DND-41 (cell line): ENCODE results near the gene CCDC27.
"Not testable (repeated sequence)": the region's sequence is repeated elsewhere in the genome, so short reads cannot be mapped to it uniquely, and the experiment has no call there.

Experiments used
- ATAC-seq: fragments of 200-7000 bp; cut with Tn5 transposase; 3 replicates; pipeline ENCODE4 v1.9.1; 2021; ENCODE audit warnings: low read depth; ENCODE audit not compliant: insufficient read depth
- DNase-seq: peaks from one replicate; pipeline ENCODE4 v3.0.0-alpha.2; 2020
- H2AFZ ChIP-seq: 2 replicates; pipeline ENCODE4 v1.6.0; 2012; ENCODE audit warnings: low read depth, low read length
- H3K27ac ChIP-seq: 2 replicates; pipeline ENCODE4 v1.5.1; 2012; ENCODE audit warnings: low read length, inconsistent platforms
- H3K27me3 ChIP-seq: fragments of 200-600 bp; sonication (generic); 2 replicates; pipeline ENCODE4 v1.6.0; 2012; ENCODE audit warnings: low read length, mild to moderate bottlenecking, inconsistent platforms; ENCODE audit not compliant: insufficient read depth, poor library complexity
- H3K36me3 ChIP-seq: 2 replicates; pipeline ENCODE4 v1.5.1; 2012; ENCODE audit warnings: low read length, inconsistent platforms; ENCODE audit not compliant: insufficient read depth
- H3K4me1 ChIP-seq: 2 replicates; pipeline ENCODE4 v1.5.1; 2012; ENCODE audit warnings: mild to moderate bottlenecking, low read length; ENCODE audit not compliant: insufficient read depth
- H3K4me2 ChIP-seq: 2 replicates; pipeline ENCODE4 v1.6.0; 2012; ENCODE audit warnings: mild to moderate bottlenecking, moderate library complexity, low read length, inconsistent platforms; ENCODE audit not compliant: insufficient read depth
- H3K4me3 ChIP-seq, 2 experiments: fragments of 200-600 bp in 1 of 2; shearing (Covaris generic) in 1 of 2; 2 replicates each; pipeline ENCODE4 v1.5.1; 2012 to 2016; ENCODE audit warnings: inconsistent platforms in 2 of 2, low read length in 2 of 2, mild to moderate bottlenecking in 2 of 2, low read depth in 1 of 2, moderate library complexity in 1 of 2
- H3K79me2 ChIP-seq: 2 replicates; pipeline ENCODE4 v1.6.0; 2012; ENCODE audit warnings: low read length, inconsistent platforms; ENCODE audit not compliant: insufficient read depth
- H3K9ac ChIP-seq: 2 replicates; pipeline ENCODE4 v1.6.0; 2012; ENCODE audit warnings: low read depth, mild to moderate bottlenecking, inconsistent platforms, low read length, moderate library complexity
- H3K9me3 ChIP-seq: 2 replicates; pipeline ENCODE4 v1.5.1; 2012; ENCODE audit warnings: low read length, moderate library complexity, mild to moderate bottlenecking, inconsistent platforms; ENCODE audit not compliant: insufficient read depth, severe bottlenecking
- H4K20me1 ChIP-seq: 2 replicates; pipeline ENCODE4 v1.6.0; 2012; ENCODE audit warnings: low read length; ENCODE audit not compliant: insufficient read depth
- CTCF ChIP-seq: IDR thresholded peaks from 2 replicates; pipeline ENCODE4 v1.5.1; 2012; ENCODE audit warnings: borderline replicate concordance, low read length, moderate library complexity, mild to moderate bottlenecking; ENCODE audit not compliant: poor library complexity, severe bottlenecking; ENCODE audit errors: extremely low read depth
- EZH2 ChIP-seq: IDR thresholded peaks from 3 replicates; pipeline ENCODE4 v1.6.1; 2012; ENCODE audit warnings: borderline replicate concordance, low read depth, mild to moderate bottlenecking, moderate library complexity, low read length, inconsistent platforms; ENCODE audit not compliant: severe bottlenecking

The CCDC27 gene

GRCh38 chr1:3803905-3804626 lies 51.8 kb downstream of the CCDC27 start:
- no peak for TF ChIP-seq EZH2
- no peak for TF ChIP-seq CTCF
- ATAC-seq (no peak), DNase-seq (no peak)
- H4K20me1 ChIP-seq, result no peaks in the 10 kb centered on the region
- H3K79me2 ChIP-seq, result no peaks in the 10 kb centered on the region
- H3K9me3 ChIP-seq, result peaks cover 7% of the 10 kb centered on the region
- H3K27ac ChIP-seq, result no peak overlapping the region
- H3K4me2 ChIP-seq, result no peak overlapping the region
- no peak overlapping the region for H3K9ac ChIP-seq
- H3K27me3 ChIP-seq, result no peaks in the 10 kb centered on the region
- H3K4me1 ChIP-seq, result no peaks in the 10 kb centered on the region
- no peak overlapping the region for H2AFZ ChIP-seq
- no peak overlapping the region for H3K4me3 ChIP-seq
- H3K36me3 ChIP-seq, result no peaks in the 10 kb centered on the region

GRCh38 chr1:3804627-3804944 lies 52.3 kb downstream of the CCDC27 start:
- H3K9me3 ChIP-seq, H4K20me1 ChIP-seq, H3K36me3 ChIP-seq, H3K9ac ChIP-seq, ATAC-seq, DNase-seq, H2AFZ ChIP-seq, H3K4me2 ChIP-seq, H3K4me3 ChIP-seq, H3K27me3 ChIP-seq, H3K4me1 ChIP-seq, H3K27ac ChIP-seq, H3K79me2 ChIP-seq: not testable (repeated sequence)

- H3K9me3 ChIP-seq, result peaks cover 7% of the 10 kb centered on the region
- no peaks in the 10 kb centered on the region for H3K79me2 ChIP-seq
- DNase-seq (no peak), ATAC-seq (no peak)
- no peak for TF ChIP-seq EZH2
- TF ChIP-seq CTCF, result no peak
- no peaks in the 10 kb centered on the region for H4K20me1 ChIP-seq
- no peak overlapping the region for H2AFZ ChIP-seq
- no peak overlapping the region for H3K9ac ChIP-seq
- no peak overlapping the region for H3K4me3 ChIP-seq
- H3K27me3 ChIP-seq, result no peaks in the 10 kb centered on the region
- H3K36me3 ChIP-seq, result no peaks in the 10 kb centered on the region
- no peak overlapping the region for H3K27ac ChIP-seq
- H3K4me1 ChIP-seq, result no peaks in the 10 kb centered on the region
- H3K4me2 ChIP-seq, result no peak overlapping the region
Observed at GRCh38 chr1:3805038-3805437, 52.8 kb downstream of the CCDC27 start.

GRCh38 chr1:3807769-3808168 lies 55.5 kb downstream of the CCDC27 start:
- no peak for ATAC-seq

More at GRCh38 chr1:3807769-3808168, 55.5 kb downstream of the CCDC27 start:
- H4K20me1 ChIP-seq, result no peaks in the 10 kb centered on the region
- no peak overlapping the region for H3K27ac ChIP-seq
- no peaks in the 10 kb centered on the region for H3K36me3 ChIP-seq
- no peaks in the 10 kb centered on the region for H3K79me2 ChIP-seq
- H3K9ac ChIP-seq, result no peak overlapping the region
- no peaks in the 10 kb centered on the region for H3K27me3 ChIP-seq
- TF ChIP-seq CTCF (no peak), EZH2 (no peak)
- H3K4me1 ChIP-seq, result no peaks in the 10 kb centered on the region
- H3K9me3 ChIP-seq, result peaks cover 7% of the 10 kb centered on the region
- DNase-seq, result no peak
- H3K4me2 ChIP-seq, result no peak overlapping the region
- no peak overlapping the region for H2AFZ ChIP-seq
- H3K4me3 ChIP-seq, result no peak overlapping the region
